HG03342 (cell line): Measurements from ENCODE around the gene GRID1.

Experiments used
- ATAC-seq: cut with Tn5 transposase; IDR thresholded peaks from one replicate; pipeline ENCODE4 v1.9.1; 2021; ENCODE audit warnings: mild to moderate bottlenecking, moderate library complexity; ENCODE audit not compliant: unreplicated experiment

GRID1 gene

GRCh38 chr10:86282664-86283465 is 83.7 kb downstream of the GRID1 start:
- ATAC-seq = no peak

GRCh38 chr10:86281396-86281795 is 85.2 kb downstream of the GRID1 start:
- no peak for ATAC-seq

DNA sequence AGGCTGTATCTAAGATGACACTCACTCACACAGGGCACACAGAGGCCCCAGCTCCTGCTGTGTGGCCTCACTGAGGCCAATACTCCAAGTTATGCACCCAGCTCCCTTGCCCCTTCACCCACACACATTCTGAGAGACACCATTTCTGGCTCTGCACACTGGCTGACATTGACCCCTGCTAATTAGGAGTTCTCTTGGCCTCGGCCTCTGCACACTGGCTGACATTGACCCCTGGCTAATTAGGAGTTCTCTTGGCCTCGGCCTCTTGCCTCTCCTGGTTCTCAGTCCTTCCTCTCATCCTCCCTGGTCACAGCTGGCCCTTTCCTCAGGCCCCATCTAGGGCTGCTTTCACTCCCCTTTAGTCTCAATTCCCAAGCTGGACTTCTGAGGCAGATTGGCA is 97.3 kb downstream of the GRID1 start:
- ATAC-seq = no peak

GRCh38 chr10:86267286-86268195 is 99.1 kb downstream of the GRID1 start:
- no peak for ATAC-seq

GRCh38 chr10:86266446-86267242 is 100.0 kb downstream of the GRID1 start:
- no peak for ATAC-seq

GRCh38 chr10:86265895-86266259 is 100.7 kb downstream of the GRID1 start:
- no peak for ATAC-seq

- ATAC-seq = no peak
These were observed 101.2 kb downstream of the GRID1 start for GRCh38 chr10:86265236-86265894.

- ATAC-seq = no peak
These were observed 101.9 kb downstream of the GRID1 start for GRCh38 chr10:86264481-86265231.

GRCh38 chr10:86263907-86264306 is 102.7 kb downstream of the GRID1 start:
- ATAC-seq = no peak

- no peak for ATAC-seq
These were observed 103.4 kb downstream of the GRID1 start for GRCh38 chr10:86263209-86263608.

DNA sequence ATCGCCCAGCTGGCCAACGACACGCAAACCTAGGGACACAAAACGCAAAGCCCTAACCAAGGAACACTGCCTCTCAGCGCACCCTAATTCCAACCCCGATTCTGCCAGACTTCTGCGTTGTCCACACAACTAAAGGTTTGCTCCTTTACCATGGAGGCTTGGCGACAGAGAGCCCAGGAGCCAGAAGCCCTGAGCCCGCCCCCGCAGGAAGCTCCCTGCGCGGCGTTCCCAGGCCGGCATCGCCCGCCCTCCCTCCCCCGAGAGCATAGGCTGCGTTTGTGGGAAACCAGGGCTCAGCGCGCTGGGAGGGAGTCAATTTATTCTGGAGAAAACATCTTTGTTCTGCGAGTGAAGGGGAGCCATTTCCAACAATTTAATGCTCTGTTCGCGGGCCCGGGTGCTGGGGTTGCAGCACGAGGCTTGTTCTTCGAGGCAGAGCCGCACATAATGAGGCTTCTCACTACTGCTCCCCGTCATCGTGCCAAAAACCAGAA is 103.9 kb downstream of the GRID1 start:
- ATAC-seq = no peak

DNA sequence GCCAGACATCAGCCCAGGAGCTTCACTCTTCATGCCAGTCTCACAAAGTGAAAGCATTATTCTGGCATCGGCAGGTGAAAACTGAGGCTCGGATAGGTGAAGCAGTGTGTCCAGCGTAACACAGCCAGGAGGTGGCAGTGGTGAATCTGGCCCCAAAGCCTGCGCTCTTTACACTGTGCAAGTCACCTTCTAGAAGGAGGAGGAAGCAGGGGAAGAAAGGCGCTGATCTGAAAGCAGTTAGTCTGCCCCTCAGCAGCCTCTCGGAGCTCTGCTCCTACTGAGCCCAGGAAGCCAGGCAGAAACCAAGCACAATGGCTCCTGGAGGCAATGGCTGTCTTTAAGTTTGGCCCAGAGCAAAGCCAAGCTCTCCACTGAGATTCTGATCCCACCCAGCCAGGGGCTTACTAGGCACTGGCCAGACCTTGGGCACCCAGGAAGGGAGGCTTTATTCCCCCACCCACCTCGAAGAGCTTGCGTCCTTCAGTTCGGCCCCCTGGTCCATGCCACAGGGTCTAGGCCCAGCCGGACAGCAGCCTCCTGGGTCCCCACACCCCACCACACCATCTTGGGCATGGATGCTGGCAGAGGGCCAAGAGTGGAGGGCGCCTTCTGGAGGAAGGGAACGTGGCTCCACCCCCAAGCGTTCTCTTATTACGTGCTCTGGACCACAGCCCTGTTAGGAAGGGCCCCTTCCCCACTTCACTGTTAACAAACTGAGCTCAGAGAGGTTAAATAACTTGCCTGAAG is 104.5 kb downstream of the GRID1 start:
- ATAC-seq = no peak

DNA sequence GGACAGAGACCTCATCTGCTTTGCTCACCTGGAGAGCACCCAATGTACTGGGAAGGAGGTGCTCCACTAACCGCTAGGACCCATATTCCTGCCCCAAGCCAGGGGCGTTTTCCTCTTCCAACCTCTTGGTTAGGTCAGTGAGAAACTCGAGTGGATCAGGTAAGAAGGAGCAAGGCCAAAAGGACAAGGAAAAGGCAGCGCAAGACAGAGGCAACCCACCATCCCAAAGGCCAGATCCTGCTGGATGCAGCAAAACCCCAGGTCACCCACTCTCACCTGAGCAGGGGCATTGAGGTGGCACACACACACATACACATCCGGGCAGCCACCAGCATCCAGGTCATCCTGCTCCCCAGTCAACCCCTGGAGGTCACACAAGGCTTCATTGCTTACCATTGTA is 105.1 kb downstream of the GRID1 start:
- ATAC-seq = no peak

- no peak for ATAC-seq
These were observed 106.0 kb downstream of the GRID1 start for GRCh38 chr10:86260564-86260963.

GRCh38 chr10:86259901-86260562 is 106.6 kb downstream of the GRID1 start:
- ATAC-seq = no peak

- ATAC-seq = no peak
These were observed 107.7 kb downstream of the GRID1 start for GRCh38 chr10:86258941-86259340.

- no peak for ATAC-seq
These were observed 108.1 kb downstream of the GRID1 start for GRCh38 chr10:86258499-86258898.

GRCh38 chr10:86257683-86258082 is 108.9 kb downstream of the GRID1 start:
- ATAC-seq = no peak
